ENCODE results near the gene FNIP2.

DNA sequence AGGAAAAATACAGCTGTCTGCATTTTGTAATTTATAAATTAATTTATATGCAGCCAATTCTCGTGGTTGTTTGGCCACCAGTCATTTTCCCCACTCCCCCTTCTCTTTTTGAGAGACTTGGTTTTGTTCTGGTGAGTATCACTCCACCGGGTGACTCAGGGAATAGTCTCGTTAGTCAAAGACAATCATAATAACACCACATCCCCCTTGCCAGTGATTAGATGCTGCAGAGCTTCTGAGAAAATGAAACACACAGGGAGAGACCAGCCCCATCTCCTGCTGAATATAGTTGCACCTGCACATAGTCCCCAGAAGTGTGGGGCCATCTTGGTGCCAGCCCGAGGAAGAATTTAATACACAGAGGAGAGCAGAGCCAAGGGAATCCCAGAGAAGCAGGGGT lies 8.0 kb upstream of the FNIP2 start:
- TF ChIP-seq POLR2AphosphoS5 (IDR thresholded peaks at IDR 0.05), result no peak
- TF ChIP-seq, protein P1, sequence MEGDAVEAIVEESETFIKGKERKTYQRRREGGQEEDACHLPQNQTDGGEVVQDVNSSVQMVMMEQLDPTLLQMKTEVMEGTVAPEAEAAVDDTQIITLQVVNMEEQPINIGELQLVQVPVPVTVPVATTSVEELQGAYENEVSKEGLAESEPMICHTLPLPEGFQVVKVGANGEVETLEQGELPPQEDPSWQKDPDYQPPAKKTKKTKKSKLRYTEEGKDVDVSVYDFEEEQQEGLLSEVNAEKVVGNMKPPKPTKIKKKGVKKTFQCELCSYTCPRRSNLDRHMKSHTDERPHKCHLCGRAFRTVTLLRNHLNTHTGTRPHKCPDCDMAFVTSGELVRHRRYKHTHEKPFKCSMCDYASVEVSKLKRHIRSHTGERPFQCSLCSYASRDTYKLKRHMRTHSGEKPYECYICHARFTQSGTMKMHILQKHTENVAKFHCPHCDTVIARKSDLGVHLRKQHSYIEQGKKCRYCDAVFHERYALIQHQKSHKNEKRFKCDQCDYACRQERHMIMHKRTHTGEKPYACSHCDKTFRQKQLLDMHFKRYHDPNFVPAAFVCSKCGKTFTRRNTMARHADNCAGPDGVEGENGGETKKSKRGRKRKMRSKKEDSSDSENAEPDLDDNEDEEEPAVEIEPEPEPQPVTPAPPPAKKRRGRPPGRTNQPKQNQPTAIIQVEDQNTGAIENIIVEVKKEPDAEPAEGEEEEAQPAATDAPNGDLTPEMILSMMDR (IDR thresholded peaks at IDR 0.05), result no peak
